ENCODE results near the gene PCDHB16. TPM values are rescaled to one million over a fixed set of nuclear protein-coding genes. Genes with fewer than 3 reads are reported as not detected.
A peak's percentile ranks its signal among the peaks of the same experiment; 100 is the strongest.
"Not testable (repeated sequence)": the region's sequence is repeated elsewhere in the genome, so short reads cannot be mapped to it uniquely, and the experiment has no call there.

PCDHB16 gene
- polyA plus RNA-seq, 6 donors from 2014 or later, result not detected

GRCh38 chr5:141192110-141192725, 10.0 kb downstream of the PCDHB16 start, which contains the start of gene PCDHB10:
Gene PCDHB10 (plus strand): TSS chr5:141192353. CDS start chr5:141192553, 200 bp downstream.
- Mint-ChIP-seq H3K9me3 (peaks cover 7 to 78% (median 55%) of the 10 kb centered on the region in 7 donors), H3K4me3 (peak within 1 kb of the TSS in 2 of 8 donors; percentile 8 to 45), H3K27me3 (peaks cover 23 to 53% (median 28%) of the 10 kb centered on the region in 3 donors), H3K27ac (no peak within 1 kb of the TSS), H3K36me3 (peaks cover 12 to 44% of the 10 kb centered on the region in 2 donors), H3K4me1 (peaks cover 0 to 2% (median 0%) of the 10 kb centered on the region in 3 donors)
- ATAC-seq (ENCODE audit: low read depth in 2 of 2) (no peak), DNase-seq (no peak)

- peaks cover 8 to 85% (median 48%) of the 10 kb centered on the region in 7 donors for H3K9me3 Mint-ChIP-seq
- not testable (repeated sequence) for ATAC-seq (ENCODE audit: low read depth in 2 of 2); DNase-seq; H3K4me3 Mint-ChIP-seq; H3K27ac Mint-ChIP-seq; H3K4me1 Mint-ChIP-seq
- H3K27me3 Mint-ChIP-seq, result peaks cover 22 to 58% (median 33%) of the 10 kb centered on the region in 3 donors
- H3K36me3 Mint-ChIP-seq, result peaks cover 14 to 48% of the 10 kb centered on the region in 2 donors
Observed at GRCh38 chr5:141194332-141194731, 12.1 kb downstream of the PCDHB16 start.

DNA sequence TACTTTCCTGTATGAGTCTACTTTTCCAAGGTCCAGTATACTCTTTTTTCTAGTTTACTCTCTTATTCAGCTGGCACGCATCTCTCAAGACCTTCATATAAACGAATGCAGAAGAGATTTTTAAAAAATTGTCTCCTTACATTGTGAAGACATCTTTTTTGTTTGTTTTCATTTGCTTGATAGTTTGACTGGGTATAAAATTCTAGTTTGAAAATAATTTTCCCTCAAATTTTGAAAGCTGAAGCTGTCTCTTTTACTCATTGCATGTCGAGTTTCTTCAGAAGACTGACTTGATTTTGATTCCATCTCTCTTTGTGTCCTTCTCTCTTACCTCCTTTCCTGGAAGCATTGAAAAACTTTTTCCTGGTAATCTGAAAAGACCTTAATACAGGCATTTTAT, 14.2 kb downstream of the PCDHB16 start:
- ATAC-seq (ENCODE audit: low read depth in 2 of 2) (no peak), DNase-seq (no peak)
- peaks cover 30 to 61% (median 30%) of the 10 kb centered on the region in 3 donors for H3K27me3 Mint-ChIP-seq
- H3K4me1 Mint-ChIP-seq, result no peaks in the 10 kb centered on the region
- peaks cover 10 to 87% (median 51%) of the 10 kb centered on the region in 7 donors for H3K9me3 Mint-ChIP-seq
- peaks cover 22 to 51% of the 10 kb centered on the region in 2 donors for H3K36me3 Mint-ChIP-seq
- H3K4me3 Mint-ChIP-seq, result no peak overlapping the region
- H3K27ac Mint-ChIP-seq, result no peak overlapping the region

- ATAC-seq (ENCODE audit: low read depth in 2 of 2), result no peak
- H3K9me3 Mint-ChIP-seq, result peaks cover 10 to 78% (median 39%) of the 10 kb centered on the region in 7 donors
- H3K4me3 Mint-ChIP-seq, result no peak within 1 kb of the TSS
- H3K36me3 Mint-ChIP-seq, result peaks cover 22 to 29% of the 10 kb centered on the region in 2 donors
- no peak within 1 kb of the TSS for H3K27ac Mint-ChIP-seq
- DNase-seq, result no peak
- no peaks in the 10 kb centered on the region for H3K4me1 Mint-ChIP-seq
- peaks cover 20 to 59% (median 29%) of the 10 kb centered on the region in 3 donors for H3K27me3 Mint-ChIP-seq
Observed at GRCh38 chr5:141199359-141200235, 17.4 kb downstream of the PCDHB16 start, which contains the start of gene PCDHB11. Gene PCDHB11 (plus strand): TSS chr5:141199627. CDS start chr5:141199775, 148 bp downstream.

- H3K27ac Mint-ChIP-seq, result peak overlapping the region in 1 of 6 donors; percentile 37
- H3K9me3 Mint-ChIP-seq, result peaks cover 10 to 66% (median 35%) of the 10 kb centered on the region in 7 donors
- H3K36me3 Mint-ChIP-seq, result peaks cover 21 to 27% of the 10 kb centered on the region in 2 donors
Observed at GRCh38 chr5:141201126-141201525, 18.9 kb downstream of the PCDHB16 start.

GRCh38 chr5:141201646-141202045, 19.5 kb downstream of the PCDHB16 start:
- H3K36me3 Mint-ChIP-seq, result peaks cover 15 to 22% of the 10 kb centered on the region in 2 donors
- peak overlapping the region in 2 of 6 donors; percentile 44 to 68 for H3K27ac Mint-ChIP-seq
- H3K9me3 Mint-ChIP-seq, result peaks cover 10 to 60% (median 30%) of the 10 kb centered on the region in 7 donors
- H3K27me3 Mint-ChIP-seq, result peaks cover 24 to 74% (median 40%) of the 10 kb centered on the region in 3 donors
- not testable (repeated sequence) for ATAC-seq (ENCODE audit: low read depth in 2 of 2); DNase-seq; H3K4me1 Mint-ChIP-seq; H3K4me3 Mint-ChIP-seq

More at GRCh38 chr5:141201126-141201525, 18.9 kb downstream of the PCDHB16 start:
- not testable (repeated sequence) for H3K4me1 Mint-ChIP-seq; DNase-seq; H3K4me3 Mint-ChIP-seq; ATAC-seq (ENCODE audit: low read depth in 2 of 2)
- H3K27me3 Mint-ChIP-seq, result peaks cover 20 to 68% (median 37%) of the 10 kb centered on the region in 3 donors

DNA sequence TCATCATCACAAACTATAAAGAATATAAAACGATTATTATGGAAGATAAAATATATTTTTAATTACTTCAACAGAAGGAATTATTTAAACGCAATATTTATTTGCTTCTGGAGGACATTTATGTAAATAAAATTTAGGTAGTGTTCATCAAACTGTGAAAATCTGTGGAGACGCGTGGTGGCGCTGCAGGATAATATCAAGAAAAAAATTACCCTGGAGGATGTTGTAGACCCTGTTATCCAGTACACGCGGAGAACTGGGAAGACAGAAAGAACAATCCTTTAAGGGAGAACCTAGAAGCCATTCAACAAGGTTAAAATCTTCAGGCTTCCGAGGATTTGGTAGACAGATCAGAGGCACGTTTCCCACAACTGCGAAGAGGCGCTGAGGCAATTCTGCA, 26.3 kb downstream of the PCDHB16 start, which contains the start of gene PCDHB12:
TSS of gene PCDHB12 (plus strand) at position 242 of the 400 bp plus-strand sequence. CDS start 189 bp downstream, outside the sequence.
- peaks cover 0 to 32% (median 10%) of the 10 kb centered on the region in 7 donors for H3K9me3 Mint-ChIP-seq
- H3K4me3 Mint-ChIP-seq, result peak within 1 kb of the TSS in 2 of 8 donors; percentile 9 to 38
- no peaks in the 10 kb centered on the region for H3K4me1 Mint-ChIP-seq
- DNase-seq (no peak), ATAC-seq (ENCODE audit: low read depth in 2 of 2) (no peak)
- H3K36me3 Mint-ChIP-seq, result peaks cover 0 to 6% of the 10 kb centered on the region in 2 donors
- peak within 1 kb of the TSS in 1 of 6 donors; percentile 71 for H3K27ac Mint-ChIP-seq
- H3K27me3 Mint-ChIP-seq, result peaks cover 51 to 70% (median 57%) of the 10 kb centered on the region in 3 donors

GRCh38 chr5:141210281-141210680, 28.1 kb downstream of the PCDHB16 start:
- Mint-ChIP-seq H3K27me3 (peaks cover 62 to 76% (median 63%) of the 10 kb centered on the region in 3 donors), H3K9me3 (peaks cover 0 to 47% (median 16%) of the 10 kb centered on the region in 7 donors)
- H3K4me1 Mint-ChIP-seq; H3K27ac Mint-ChIP-seq; H3K4me3 Mint-ChIP-seq; DNase-seq; ATAC-seq (ENCODE audit: low read depth in 2 of 2); H3K36me3 Mint-ChIP-seq: not testable (repeated sequence)

- H3K27ac Mint-ChIP-seq; H3K4me1 Mint-ChIP-seq; H3K4me3 Mint-ChIP-seq; H3K36me3 Mint-ChIP-seq; ATAC-seq (ENCODE audit: low read depth in 2 of 2); DNase-seq: not testable (repeated sequence)
- Mint-ChIP-seq H3K9me3 (peaks cover 0 to 50% (median 19%) of the 10 kb centered on the region in 7 donors), H3K27me3 (peaks cover 61 to 77% (median 62%) of the 10 kb centered on the region in 3 donors)
Observed at GRCh38 chr5:141210849-141211248, 28.7 kb downstream of the PCDHB16 start.

DNA sequence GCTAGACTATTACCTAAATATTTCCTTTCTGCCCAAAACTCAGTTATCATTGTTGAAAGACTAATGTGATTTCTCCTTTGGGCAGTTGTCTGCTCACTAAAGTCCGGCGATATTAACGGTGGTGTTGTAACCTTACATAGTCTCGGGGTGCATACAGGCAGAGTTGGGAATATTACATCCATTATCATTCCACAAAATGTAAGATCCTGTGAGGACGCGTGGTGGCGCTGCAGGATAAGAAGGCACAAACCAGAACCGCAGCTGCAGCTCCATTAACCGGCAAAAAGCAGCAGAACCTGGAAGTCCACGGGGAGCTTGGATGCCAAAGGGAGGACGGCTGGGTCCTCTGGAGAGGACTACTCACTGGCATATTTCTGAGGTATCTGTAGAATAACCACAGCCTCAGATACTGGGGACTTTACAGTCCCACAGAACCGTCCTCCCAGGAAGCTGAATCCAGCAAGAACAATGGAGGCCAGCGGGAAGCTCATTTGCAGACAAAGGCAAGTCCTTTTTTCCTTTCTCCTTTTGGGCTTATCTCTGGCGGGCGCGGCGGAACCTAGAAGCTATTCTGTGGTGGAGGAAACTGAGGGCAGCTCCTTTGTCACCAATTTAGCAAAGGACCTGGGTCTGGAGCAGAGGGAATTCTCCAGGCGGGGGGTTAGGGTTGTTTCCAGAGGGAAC, 31.6 kb downstream of the PCDHB16 start, which contains the start of gene PCDHB13:
TSS of gene PCDHB13 (plus strand) at position 264 of the 684 bp plus-strand sequence. CDS start at position 469, 205 bp downstream.
- Mint-ChIP-seq H3K9me3 (peaks cover 4 to 70% (median 34%) of the 10 kb centered on the region in 7 donors), H3K27me3 (peaks cover 51 to 70% (median 51%) of the 10 kb centered on the region in 3 donors), H3K36me3 (peaks cover 7 to 20% of the 10 kb centered on the region in 2 donors)
- H3K4me3 Mint-ChIP-seq; DNase-seq; ATAC-seq (ENCODE audit: low read depth in 2 of 2); H3K4me1 Mint-ChIP-seq; H3K27ac Mint-ChIP-seq: not testable (repeated sequence)

GRCh38 chr5:141214583-141214982, 32.4 kb downstream of the PCDHB16 start:
- ATAC-seq (ENCODE audit: low read depth in 2 of 2); H3K27ac Mint-ChIP-seq; DNase-seq; H3K4me1 Mint-ChIP-seq; H3K4me3 Mint-ChIP-seq: not testable (repeated sequence)
- peaks cover 49 to 67% (median 53%) of the 10 kb centered on the region in 3 donors for H3K27me3 Mint-ChIP-seq
- peaks cover 11 to 23% of the 10 kb centered on the region in 2 donors for H3K36me3 Mint-ChIP-seq
- peaks cover 7 to 70% (median 39%) of the 10 kb centered on the region in 7 donors for H3K9me3 Mint-ChIP-seq

GRCh38 chr5:141215504-141215903, 33.3 kb downstream of the PCDHB16 start:
- not testable (repeated sequence) for ATAC-seq (ENCODE audit: low read depth in 2 of 2); H3K4me1 Mint-ChIP-seq; DNase-seq; H3K4me3 Mint-ChIP-seq; H3K27ac Mint-ChIP-seq
- Mint-ChIP-seq H3K27me3 (peaks cover 49 to 68% (median 62%) of the 10 kb centered on the region in 3 donors), H3K9me3 (peaks cover 9 to 73% (median 38%) of the 10 kb centered on the region in 7 donors), H3K36me3 (peaks cover 12 to 30% of the 10 kb centered on the region in 2 donors)
